Activated CD8-positive, alpha-beta memory T cell treated with anti-CD3 and anti-CD28 coated beads, Interleukin-2, amount 10 ng/mL, durations not matched to agents 7 days and 5 days (primary cell): ENCODE measurements around the gene DDX25. TPM values are rescaled to one million over a fixed set of nuclear protein-coding genes. Genes with fewer than 3 reads are reported as not detected.
A peak's percentile ranks its signal among the peaks of the same experiment; 100 is the strongest.

ENCODE experiments used
- ATAC-seq: fragments of 150-1000 bp; cut with Tn5 transposase; one replicate; pipeline ENCODE4 v1.10.0; 2021; ENCODE audit warnings: moderate library complexity
- CTCF ChIA-PET: fragments of 350-600 bp; sonication (Branson Sonifier 250); formaldehyde crosslinking; loops from one replicate; lab custom pipeline; 2021; ENCODE audit warnings: antibody characterized with exemption; lab: Charles Lee
- DNase-seq: peaks from one replicate; pipeline ENCODE4 v3.0.0-alpha.2; 2020
- H3K27ac Mint-ChIP-seq: one replicate; pipeline ENCODE4 v1.8.0; 2021; ENCODE audit warnings: mild to moderate bottlenecking, mixed read lengths
- H3K27me3 Mint-ChIP-seq: one replicate; pipeline ENCODE4 v1.8.0; 2021; ENCODE audit warnings: mixed read lengths
- H3K36me3 Mint-ChIP-seq: one replicate; pipeline ENCODE4 v1.8.0; 2021; ENCODE audit warnings: mild to moderate bottlenecking, mixed read lengths
- H3K4me1 Mint-ChIP-seq: one replicate; pipeline ENCODE4 v1.8.0; 2021; ENCODE audit warnings: mixed read lengths
- H3K4me3 Mint-ChIP-seq: one replicate; pipeline ENCODE4 v1.8.0; 2021; ENCODE audit warnings: mild to moderate bottlenecking, moderate library complexity, mixed read lengths
- H3K9me3 Mint-ChIP-seq: one replicate; pipeline ENCODE4 v1.8.0; 2022; ENCODE audit warnings: low read depth, mixed read lengths
- total RNA-seq, 2 experiments: library from RNA; stranded (reverse); gene quantifications; one replicate each; pipeline ENCODE4 v1.2.3, GENCODE V29; 2021

DDX25 gene
- total RNA-seq, 2 experiments from 2014 or later: 0.50 TPM; not detected in 1

DNA sequence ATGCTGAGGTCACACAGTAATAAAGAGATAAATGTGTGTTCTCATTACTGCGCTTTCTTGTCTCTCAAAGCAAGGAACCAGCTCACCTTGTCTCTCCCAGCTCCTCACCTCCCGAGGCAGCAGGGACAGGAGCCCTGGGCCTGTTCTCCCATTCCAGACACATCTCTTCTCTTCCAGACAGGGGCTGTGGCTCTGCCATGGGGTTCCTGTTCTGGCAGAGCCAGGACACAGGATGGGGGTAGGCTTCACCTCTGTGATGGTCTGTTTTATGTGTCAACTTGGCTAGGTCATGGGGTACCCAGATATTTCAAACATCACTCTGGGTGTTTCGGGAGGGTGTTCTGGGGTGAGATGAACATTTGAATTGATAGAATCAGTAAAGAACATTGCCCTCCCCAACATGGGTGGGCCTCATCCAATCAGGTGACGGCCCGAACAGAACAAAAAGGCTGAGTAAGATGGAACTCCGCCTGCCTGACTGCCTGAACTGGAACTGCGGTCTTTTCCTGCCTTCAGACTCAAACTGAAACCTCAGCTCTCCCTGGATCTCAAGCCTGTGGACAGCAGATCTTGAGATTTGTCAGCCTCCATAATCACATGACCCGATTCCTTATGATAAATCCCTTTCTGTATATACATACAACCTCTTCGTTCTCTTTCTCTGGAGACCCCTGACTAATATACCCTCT lies 39.5 kb downstream of the DDX25 start:
- Mint-ChIP-seq H3K27me3 (peaks cover 3% of the 10 kb centered on the region), H3K4me1 (peaks cover 4% of the 10 kb centered on the region), H3K4me3 (no peak overlapping the region), H3K36me3 (no peaks in the 10 kb centered on the region), H3K27ac (no peak overlapping the region), H3K9me3 (no peaks in the 10 kb centered on the region)
- DNase-seq (no peak), ATAC-seq (no peak)
- CTCF ChIA-PET: interaction anchor here (1.0 to 6.1 kb wide), 3 partner anchors 12 to 254 kb away, joined by 3 to 26 read pairs (median 6); no protein-coding TSS in a partner anchor

DNA sequence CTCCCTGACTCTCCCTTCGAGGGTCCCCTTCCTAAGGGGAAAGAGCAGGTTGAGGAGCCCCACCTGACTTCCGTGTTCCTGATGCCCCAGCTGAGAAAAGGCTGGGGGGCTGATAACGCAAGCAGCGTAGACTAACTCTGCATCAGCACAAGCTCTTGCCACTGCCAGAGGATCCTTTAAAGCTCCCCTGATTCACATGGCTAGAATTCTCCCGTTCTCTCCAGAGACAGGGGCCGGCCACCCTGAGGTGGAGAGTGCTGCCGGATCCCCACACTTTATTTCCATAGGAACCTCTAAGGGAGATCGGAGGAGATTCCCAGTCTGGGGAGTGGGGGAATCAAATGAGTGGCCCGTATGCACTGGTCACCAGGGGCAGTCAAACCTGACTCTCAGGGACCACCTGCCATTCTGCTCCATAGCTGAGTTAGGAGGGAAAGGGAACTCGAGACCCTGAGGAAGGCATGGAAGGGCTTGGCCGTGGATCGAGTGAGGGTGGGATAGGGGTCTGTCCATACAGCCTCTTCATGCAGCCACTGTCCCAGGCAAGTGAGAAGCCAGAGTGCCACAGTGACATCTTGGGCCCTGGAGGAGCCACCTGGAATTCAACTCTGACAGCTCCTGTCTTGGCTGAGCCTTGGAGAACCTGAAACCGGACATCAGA lies 40.2 kb downstream of the DDX25 start:
- Mint-ChIP-seq H3K27ac (no peak overlapping the region), H3K9me3 (no peaks in the 10 kb centered on the region), H3K4me3 (no peak overlapping the region), H3K27me3 (peaks cover 3% of the 10 kb centered on the region), H3K4me1 (peaks cover 2% of the 10 kb centered on the region), H3K36me3 (no peaks in the 10 kb centered on the region)
- ATAC-seq: no peak
- peak; percentile 32 for DNase-seq
- CTCF ChIA-PET: interaction anchor here (6.1 kb wide), 1 partner anchor 249 kb away, joined by 26 read pairs; no protein-coding TSS in a partner anchor

DNA sequence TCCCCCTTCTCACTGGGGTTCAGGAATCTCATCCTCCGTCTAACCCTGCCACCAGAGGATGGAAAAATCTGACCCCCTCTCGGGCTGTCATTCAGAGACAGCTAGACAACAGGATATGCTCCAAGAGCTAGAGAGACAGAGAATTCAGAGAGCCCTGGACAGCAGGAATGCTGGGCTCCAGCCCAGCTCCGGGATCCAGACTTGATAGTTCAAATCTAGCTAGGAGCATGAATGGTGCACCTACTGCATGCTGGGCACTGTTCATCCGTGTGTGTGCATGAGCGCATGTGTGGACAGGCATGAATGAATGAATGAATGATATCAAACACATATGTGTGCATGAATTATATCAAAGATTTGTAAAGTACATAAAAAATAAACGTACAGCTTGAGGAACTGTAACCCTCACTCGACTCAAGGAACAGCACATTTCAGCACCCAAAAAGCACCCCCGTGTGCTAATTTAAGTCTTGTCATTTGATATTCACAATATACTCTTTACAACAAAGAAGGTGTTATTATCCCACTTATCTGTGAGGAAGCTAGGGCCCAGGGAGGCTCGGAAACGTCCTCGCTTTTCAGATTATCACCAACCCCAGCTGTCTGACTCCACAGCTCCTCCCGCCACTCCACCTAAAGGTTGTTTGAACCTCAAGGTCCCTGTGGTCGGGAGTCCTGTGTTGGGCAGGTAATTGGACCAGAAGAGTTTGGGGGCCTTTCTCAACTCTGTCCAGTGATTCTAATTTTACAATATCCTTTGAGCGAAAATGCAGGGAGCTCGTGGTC lies 40.9 kb downstream of the DDX25 start:
- H3K4me3 Mint-ChIP-seq: no peak overlapping the region
- H3K27ac Mint-ChIP-seq: no peak overlapping the region
- ATAC-seq: no peak
- H3K36me3 Mint-ChIP-seq: no peaks in the 10 kb centered on the region
- no peaks in the 10 kb centered on the region for H3K9me3 Mint-ChIP-seq
- peaks cover 2% of the 10 kb centered on the region for H3K4me1 Mint-ChIP-seq
- DNase-seq: peak; percentile 14
- peaks cover 3% of the 10 kb centered on the region for H3K27me3 Mint-ChIP-seq
- CTCF ChIA-PET: interaction anchor here (1.0 kb wide), 1 partner anchor 12 kb away, joined by 3 read pairs; no protein-coding TSS in a partner anchor

DNA sequence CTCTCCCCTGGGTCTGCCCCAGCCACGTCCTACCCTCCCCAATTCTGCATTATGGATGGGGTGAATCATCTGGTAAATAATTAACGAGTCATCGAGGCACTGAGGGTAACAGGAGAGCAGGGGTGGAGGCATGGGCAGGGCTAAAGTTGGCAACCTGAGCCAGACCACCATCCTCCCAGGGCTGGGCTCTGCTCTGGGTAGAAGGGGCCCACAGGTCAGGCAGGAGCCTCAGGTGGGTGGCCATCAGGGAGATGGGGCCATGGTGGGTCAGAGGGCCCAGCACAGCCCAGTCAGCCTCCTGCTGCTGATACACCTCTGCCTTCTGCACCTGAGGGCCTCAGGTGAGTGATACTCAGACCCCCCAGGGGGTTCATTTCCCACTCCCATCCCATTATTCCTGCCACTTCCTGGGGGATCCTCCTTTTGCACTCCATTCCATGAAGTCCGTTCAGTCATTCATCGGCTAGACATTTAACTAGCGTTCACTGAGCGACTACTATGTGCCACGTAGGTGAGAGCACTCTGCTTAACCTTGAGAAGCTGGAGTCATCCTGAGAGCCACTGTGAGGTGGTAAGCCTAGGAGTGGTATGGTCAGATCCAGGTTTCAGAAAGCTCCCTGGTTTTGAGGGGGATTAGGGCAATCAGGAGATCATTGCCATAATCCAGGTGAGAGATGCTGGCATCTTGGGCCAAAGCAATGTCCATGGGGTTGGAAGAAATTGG lies 41.7 kb downstream of the DDX25 start, which contains the start of gene VSIG10L2:
VSIG10L2 (plus strand) TSS at position 248 of the 724 bp plus-strand sequence; CDS start at position 260, 12 bp downstream.
- DNase-seq (peak; percentile 29), ATAC-seq (no peak)
- H3K36me3 Mint-ChIP-seq: no peaks in the 10 kb centered on the region
- H3K4me3 Mint-ChIP-seq: no peak within 1 kb of the TSS
- CTCF ChIA-PET: interaction anchor here (1.0 kb wide), 1 partner anchor 13 kb away, joined by 3 read pairs; no protein-coding TSS in a partner anchor
- H3K9me3 Mint-ChIP-seq: no peaks in the 10 kb centered on the region
- H3K27me3 Mint-ChIP-seq: peaks cover 3% of the 10 kb centered on the region
- H3K4me1 Mint-ChIP-seq: peaks cover 2% of the 10 kb centered on the region
- no peak within 1 kb of the TSS for H3K27ac Mint-ChIP-seq

DNA sequence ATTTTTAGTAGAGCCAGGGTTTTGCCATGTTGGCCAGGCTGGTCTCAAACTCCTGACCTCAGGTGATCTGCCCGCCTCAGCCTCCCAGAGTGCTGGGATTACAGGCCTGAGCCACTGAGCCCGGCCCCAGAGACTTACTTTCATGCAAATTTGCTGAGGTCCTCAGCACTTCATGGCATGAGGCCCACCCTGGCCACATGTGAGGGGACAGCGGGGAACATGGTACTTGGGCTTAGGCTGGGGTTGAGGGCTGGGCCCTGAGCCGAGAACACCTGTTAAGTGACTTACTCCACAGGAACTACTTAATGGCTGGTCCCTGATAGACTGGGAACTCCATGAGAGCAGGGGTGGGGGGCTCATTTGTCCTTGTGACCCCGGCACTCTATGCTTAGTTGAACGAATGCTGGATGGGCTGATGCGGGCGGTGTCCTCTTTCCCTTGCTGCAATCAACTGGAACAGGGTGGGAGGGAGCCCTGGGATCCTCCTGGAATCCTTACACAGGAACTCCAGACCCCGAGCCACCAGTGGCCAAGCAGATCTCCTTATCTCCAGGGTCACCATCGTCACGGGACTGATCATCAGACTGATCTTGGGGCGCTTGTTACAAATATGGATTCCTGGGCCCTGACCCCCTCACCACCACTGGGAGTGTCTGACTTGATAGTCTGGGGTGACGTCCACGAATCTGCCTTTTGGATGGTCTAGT lies 42.6 kb downstream of the DDX25 start:
- CTCF ChIA-PET: no interaction called here
- Mint-ChIP-seq H3K4me1 (peaks cover 2% of the 10 kb centered on the region), H3K27me3 (peaks cover 3% of the 10 kb centered on the region), H3K4me3 (no peak overlapping the region), H3K36me3 (no peaks in the 10 kb centered on the region), H3K9me3 (no peaks in the 10 kb centered on the region), H3K27ac (no peak overlapping the region)
- no peak for ATAC-seq
- DNase-seq: peak; percentile 31

DNA sequence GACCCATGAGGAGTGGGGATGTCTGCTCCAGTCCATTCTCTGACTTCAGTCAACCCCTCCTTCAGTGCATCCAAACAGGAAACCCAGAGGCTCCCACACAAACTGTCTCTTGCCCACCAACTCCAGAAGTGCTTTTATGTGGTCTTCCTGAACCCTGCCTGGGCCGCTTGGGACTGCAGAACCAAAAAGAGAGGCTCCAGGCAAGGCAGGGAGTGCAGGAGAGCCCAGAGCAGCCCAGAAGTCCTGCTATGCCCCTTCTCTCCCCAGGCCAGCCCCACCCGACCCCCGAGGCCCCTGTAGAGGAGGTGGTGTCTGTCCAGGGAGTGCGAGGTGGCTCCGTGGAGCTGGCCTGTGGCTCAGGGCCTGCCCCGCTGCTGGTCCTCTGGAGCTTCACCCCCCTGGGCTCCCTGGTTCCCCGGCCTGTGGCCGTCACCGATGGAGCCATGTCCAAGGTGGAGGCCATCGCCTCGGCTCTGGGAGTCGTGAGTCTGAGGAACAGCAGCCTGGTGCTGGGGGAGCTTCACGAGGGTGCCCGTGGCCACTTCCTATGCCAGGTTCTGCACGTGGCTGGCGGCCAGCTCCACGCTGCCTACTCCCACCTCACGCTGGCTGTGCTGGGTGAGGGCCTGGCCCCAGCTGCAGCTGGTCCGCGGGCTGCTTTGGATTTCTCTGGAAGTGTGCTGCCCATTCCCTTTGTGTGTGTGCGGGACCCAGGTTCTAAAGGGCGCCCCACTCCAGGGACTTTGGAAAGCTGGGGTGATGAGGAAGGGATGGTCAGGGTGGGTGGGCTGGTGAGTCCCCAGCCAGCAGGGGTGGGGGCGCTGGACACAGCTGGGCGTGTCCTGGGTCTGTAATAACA lies 43.3 kb downstream of the DDX25 start:
- no peak overlapping the region for H3K4me3 Mint-ChIP-seq
- no peak for ATAC-seq
- DNase-seq: peak; percentile 35
- no peaks in the 10 kb centered on the region for H3K36me3 Mint-ChIP-seq
- CTCF ChIA-PET: no interaction called here
- no peaks in the 10 kb centered on the region for H3K9me3 Mint-ChIP-seq
- H3K27me3 Mint-ChIP-seq: no peaks in the 10 kb centered on the region
- H3K27ac Mint-ChIP-seq: no peak overlapping the region
- no peaks in the 10 kb centered on the region for H3K4me1 Mint-ChIP-seq

DNA sequence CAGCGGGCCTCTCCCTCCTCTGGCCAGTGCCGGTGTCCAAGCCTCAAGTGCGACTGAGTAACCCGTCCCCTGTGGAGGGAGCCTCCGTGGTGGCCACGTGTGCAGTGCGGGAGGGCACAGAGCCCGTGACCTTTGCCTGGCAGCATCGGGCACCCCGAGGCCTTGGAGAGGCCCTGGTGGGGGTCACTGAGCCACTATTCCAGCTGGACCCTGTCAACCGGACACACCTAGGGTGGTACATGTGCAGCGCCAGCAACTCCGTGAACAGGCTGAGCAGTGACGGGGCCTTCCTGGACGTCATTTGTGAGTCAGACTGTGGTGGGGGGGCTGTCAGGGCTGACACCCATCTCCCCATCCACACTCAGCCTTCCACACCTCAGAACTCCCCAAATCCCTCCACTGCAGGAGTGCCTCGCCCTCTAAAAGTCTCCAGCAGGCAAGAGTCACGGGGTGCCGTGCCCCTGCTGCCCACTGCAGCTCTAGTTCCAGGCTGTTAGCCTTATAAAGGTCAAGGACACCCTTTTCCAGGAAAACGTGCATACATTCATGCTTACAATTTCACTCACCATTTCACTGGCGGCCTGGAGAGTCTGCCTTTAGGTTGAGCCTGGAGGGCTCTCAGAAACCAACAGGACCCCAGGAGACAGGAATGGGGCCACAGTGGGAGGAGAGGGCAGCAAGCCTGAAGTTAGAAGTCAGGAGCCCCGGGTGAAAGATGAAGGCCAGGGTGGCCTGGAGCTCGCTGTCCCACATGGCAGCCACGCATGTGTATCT lies 44.2 kb downstream of the DDX25 start:
- DNase-seq (peak; percentile 33), ATAC-seq (no peak)
- no peak overlapping the region for H3K27ac Mint-ChIP-seq
- H3K36me3 Mint-ChIP-seq: no peaks in the 10 kb centered on the region
- H3K4me3 Mint-ChIP-seq: no peak overlapping the region
- no peaks in the 10 kb centered on the region for H3K27me3 Mint-ChIP-seq
- CTCF ChIA-PET: no interaction called here
- no peaks in the 10 kb centered on the region for H3K9me3 Mint-ChIP-seq
- no peaks in the 10 kb centered on the region for H3K4me1 Mint-ChIP-seq

DNA sequence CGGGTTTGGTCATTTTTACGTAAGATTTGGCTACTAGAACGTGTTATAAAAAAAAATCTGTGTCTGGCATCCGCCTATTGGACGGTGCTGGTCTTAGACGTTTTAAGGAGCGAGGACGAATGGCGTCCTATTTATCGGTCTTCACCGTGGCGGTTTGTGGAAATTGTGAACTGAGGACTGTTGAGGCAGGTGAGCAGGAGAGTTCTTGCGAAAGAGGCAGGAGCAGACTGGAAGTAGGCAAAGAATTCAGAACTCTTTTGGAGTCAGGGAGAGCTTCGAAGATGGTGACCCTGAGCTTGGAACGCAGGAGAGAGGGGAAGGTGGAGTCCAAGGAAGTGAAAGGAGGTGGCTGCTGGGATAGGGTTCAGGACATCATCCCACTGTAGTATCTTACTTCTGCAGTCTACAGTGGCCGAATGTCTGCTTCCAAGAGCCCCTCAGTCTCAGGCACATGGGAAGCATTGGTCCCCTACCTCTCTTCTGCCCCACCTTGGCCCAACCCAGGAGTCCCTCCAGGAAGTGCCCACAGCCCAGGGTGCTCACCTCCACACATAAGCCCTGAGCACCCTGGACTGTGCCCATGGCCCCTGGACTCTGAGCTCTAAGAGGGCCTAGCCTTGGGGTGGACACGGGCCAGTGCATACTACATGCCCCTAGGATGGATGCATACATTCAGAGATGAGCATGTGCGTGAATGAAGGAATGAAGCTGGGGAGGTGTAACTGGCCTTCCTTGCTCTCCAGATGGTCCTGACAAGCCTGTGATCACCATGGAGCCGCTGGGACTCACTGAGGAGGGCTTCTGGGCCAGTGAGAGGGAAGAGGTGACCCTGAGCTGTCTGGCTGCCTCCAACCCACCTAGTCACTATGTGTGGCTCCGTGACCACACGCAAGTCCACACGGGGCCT lies 45.2 kb downstream of the DDX25 start:
- CTCF ChIA-PET: no interaction called here

DNA sequence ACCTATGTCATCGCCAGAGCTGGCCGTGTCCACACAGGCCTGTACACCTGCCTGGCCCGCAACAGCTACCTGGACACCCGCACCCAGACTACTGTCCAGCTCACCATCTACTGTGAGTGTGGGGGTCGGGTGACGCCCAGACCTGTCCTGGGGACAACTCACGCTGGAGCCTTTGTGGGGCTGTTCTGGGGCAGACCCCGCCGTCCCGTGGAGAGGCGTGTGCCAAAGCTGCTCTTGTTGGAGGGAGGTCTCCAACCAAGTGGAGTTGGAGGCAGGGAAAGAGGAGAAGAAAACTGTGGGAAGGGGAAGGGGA lies 45.8 kb downstream of the DDX25 start:
- CTCF ChIA-PET: no interaction called here
- DNase-seq (peak; percentile 28), ATAC-seq (no peak)
- H3K36me3 Mint-ChIP-seq: no peaks in the 10 kb centered on the region
- H3K4me1 Mint-ChIP-seq: no peaks in the 10 kb centered on the region
- no peak overlapping the region for H3K4me3 Mint-ChIP-seq
- no peaks in the 10 kb centered on the region for H3K27me3 Mint-ChIP-seq
- H3K27ac Mint-ChIP-seq: no peak overlapping the region
- H3K9me3 Mint-ChIP-seq: no peaks in the 10 kb centered on the region

More for the DNA sequence above, 45.2 kb downstream of the DDX25 start:
- no peaks in the 10 kb centered on the region for H3K4me1 Mint-ChIP-seq
- no peaks in the 10 kb centered on the region for H3K36me3 Mint-ChIP-seq
- H3K4me3 Mint-ChIP-seq: no peak overlapping the region
- DNase-seq (peak; percentile 11), ATAC-seq (no peak)
- H3K9me3 Mint-ChIP-seq: no peaks in the 10 kb centered on the region
- H3K27me3 Mint-ChIP-seq: no peaks in the 10 kb centered on the region
- H3K27ac Mint-ChIP-seq: no peak overlapping the region

DNA sequence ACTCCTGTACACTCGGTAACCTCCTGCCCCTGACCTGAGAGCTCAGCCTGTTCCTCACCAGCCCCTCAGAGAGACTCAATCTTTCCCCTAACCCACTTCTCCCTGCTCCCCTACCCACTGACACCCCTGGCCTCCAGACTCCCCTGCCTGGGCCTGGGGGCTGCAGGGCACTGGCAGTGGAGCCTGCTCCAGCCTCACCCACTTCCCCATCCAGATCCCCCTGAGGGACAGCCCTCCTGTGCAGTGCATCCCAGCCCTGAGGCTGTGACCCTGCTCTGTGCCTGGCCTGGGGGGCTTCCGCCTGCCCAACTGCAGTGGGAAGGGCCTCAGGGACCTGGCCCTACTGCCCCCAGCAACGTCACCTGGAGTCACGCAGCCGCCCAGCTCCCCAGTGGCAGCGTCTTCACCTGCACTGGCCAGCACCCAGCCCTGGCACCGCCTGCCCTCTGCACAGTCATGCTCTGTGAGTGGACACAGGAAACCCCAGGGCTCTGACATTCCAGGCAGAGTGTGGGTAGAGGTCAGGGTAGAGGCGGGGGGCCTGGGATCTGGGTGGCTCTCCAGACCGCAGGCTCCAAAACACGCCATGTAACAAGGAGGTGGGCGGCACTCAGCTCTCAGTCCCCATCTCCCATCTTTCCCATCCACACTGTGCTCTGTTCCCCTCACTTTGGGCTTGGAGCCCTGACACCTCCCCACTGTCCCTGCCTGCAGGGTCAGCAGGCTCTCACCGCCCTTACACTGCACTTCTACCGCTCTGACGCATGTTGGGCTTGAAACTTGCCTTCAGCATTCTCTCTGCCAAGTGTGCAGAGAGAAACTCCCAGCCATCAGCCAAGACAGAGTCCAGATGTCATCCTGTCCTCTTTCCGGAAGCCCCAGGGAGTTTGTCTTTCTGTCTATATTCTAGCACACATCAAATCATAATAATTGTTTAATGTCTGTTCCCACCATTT lies 46.7 kb downstream of the DDX25 start:
- DNase-seq (peak; percentile 35), ATAC-seq (no peak)
- Mint-ChIP-seq H3K27ac (no peak overlapping the region), H3K4me1 (no peaks in the 10 kb centered on the region), H3K9me3 (no peaks in the 10 kb centered on the region), H3K4me3 (no peak overlapping the region), H3K36me3 (no peaks in the 10 kb centered on the region), H3K27me3 (no peaks in the 10 kb centered on the region)
- CTCF ChIA-PET: no interaction called here
